MCF 10A (cell line): ENCODE results near the gene MYO3A. TPM values are rescaled to one million over a fixed set of nuclear protein-coding genes. Genes with fewer than 3 reads are reported as not detected.

Experiments
- BruUV-seq: library from RNA; stranded (reverse); fragments of 400-500 nt; replicated peaks from 2 replicates; lab custom pipeline; 2021; lab: Mats Ljungman, UMichigan
- CTCF ChIA-PET: fragments of 300-600 bp; sonication (Branson Sonifier 250); formaldehyde crosslinking; extraction: SDS; loops from one replicate; lab custom pipeline; 2021; ENCODE audit warnings: antibody characterized with exemption, inconsistent platforms; lab: Yijun Ruan, JAX
- POLR2A ChIA-PET: fragments of 300-600, 350-650 bp; sonication (Branson Sonifier 250); formaldehyde crosslinking; extraction: SDS; loops from one replicate; lab custom pipeline; 2020; ENCODE audit warnings: antibody characterized with exemption, inconsistent platforms; lab: Yijun Ruan, JAX
- DNase-seq: peaks from one replicate; pipeline ENCODE4 v3.0.0-alpha.2; 2018; ENCODE audit not compliant: unreplicated experiment
- H3K27ac Mint-ChIP-seq: one replicate; pipeline ENCODE4 v1.8.0; 2022; ENCODE audit warnings: mild to moderate bottlenecking, low read depth, mixed read lengths; ENCODE audit not compliant: unreplicated experiment
- H3K27me3 Mint-ChIP-seq: one replicate; pipeline ENCODE4 v1.8.0; 2022; ENCODE audit warnings: mixed read lengths; ENCODE audit not compliant: insufficient read depth, unreplicated experiment
- H3K36me3 Mint-ChIP-seq: one replicate; pipeline ENCODE4 v1.8.0; 2022; ENCODE audit warnings: mild to moderate bottlenecking, moderate library complexity, mixed read lengths; ENCODE audit not compliant: insufficient read depth, unreplicated experiment
- H3K4me1 Mint-ChIP-seq: one replicate; pipeline ENCODE4 v1.8.0; 2022; ENCODE audit warnings: mixed read lengths; ENCODE audit not compliant: insufficient read depth, unreplicated experiment
- H3K4me3 Mint-ChIP-seq: one replicate; pipeline ENCODE4 v1.8.0; 2022; ENCODE audit warnings: mild to moderate bottlenecking, moderate library complexity, mixed read lengths; ENCODE audit not compliant: unreplicated experiment
- H3K9me3 Mint-ChIP-seq: one replicate; pipeline ENCODE4 v1.8.0; 2022; ENCODE audit warnings: mixed read lengths; ENCODE audit not compliant: unreplicated experiment
- intact Hi-C: fragments of 100-400 bp; cut with micrococcal nuclease; formaldehyde crosslinking; loops from 2 replicates; pipeline ENCODE4 v1.14.1; 2022
- total RNA-seq: library from RNA; stranded (reverse); gene quantifications from 2 replicates; pipeline ENCODE4 v1.2.3, GENCODE V29; 2022
- TF ChIP-seq, protein P1 (sequence below): fragments of 200-600 bp; IDR thresholded peaks from one replicate; pipeline ENCODE4 v1.8.0; 2022; ENCODE audit warnings: antibody characterized with exemption, mild to moderate bottlenecking; ENCODE audit not compliant: unreplicated experiment

MYO3A gene
- total RNA-seq, 1 experiment from 2014 or later = not detected

DNA sequence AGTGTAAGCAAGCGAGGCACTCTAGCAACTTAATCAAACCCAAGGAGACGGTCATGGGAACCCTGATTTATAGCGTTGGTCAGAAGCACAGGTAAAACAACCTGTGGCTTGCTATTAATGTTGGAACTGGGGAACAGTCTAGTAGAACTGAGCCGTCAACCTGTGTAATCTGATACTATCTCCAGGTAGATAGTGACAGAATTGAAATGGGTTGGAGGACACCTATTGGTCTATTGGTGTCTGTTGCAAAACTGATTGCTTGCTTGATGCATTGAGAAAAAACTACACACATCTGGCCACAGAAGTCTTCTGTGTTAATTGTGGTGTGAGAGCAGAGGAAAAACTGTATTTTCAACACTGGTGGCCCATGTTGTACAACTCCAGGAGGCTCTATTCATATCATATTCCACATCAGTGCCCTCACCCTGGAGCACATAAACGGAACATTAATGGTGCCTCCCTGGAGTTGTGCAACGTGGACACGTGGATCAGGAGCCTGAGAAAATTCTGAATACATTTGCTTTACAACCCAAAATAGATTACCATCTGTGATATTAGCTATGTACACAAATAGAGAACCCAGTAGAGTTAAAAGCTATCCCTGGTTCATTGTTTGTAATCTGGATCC is 112.2 kb downstream of the MYO3A start:
- Mint-ChIP-seq H3K4me1 (no peaks in the 10 kb centered on the region), H3K27ac (no peak overlapping the region), H3K36me3 (no peaks in the 10 kb centered on the region), H3K27me3 (peaks cover 53% of the 10 kb centered on the region), H3K9me3 (peaks cover 11% of the 10 kb centered on the region), H3K4me3 (no peak overlapping the region)
- intact Hi-C loops = no loop called here
- CTCF ChIA-PET = no interaction called here
- no peak for DNase-seq
- POLR2A ChIA-PET = no interaction called here
- TF ChIP-seq, protein P1, sequence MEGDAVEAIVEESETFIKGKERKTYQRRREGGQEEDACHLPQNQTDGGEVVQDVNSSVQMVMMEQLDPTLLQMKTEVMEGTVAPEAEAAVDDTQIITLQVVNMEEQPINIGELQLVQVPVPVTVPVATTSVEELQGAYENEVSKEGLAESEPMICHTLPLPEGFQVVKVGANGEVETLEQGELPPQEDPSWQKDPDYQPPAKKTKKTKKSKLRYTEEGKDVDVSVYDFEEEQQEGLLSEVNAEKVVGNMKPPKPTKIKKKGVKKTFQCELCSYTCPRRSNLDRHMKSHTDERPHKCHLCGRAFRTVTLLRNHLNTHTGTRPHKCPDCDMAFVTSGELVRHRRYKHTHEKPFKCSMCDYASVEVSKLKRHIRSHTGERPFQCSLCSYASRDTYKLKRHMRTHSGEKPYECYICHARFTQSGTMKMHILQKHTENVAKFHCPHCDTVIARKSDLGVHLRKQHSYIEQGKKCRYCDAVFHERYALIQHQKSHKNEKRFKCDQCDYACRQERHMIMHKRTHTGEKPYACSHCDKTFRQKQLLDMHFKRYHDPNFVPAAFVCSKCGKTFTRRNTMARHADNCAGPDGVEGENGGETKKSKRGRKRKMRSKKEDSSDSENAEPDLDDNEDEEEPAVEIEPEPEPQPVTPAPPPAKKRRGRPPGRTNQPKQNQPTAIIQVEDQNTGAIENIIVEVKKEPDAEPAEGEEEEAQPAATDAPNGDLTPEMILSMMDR = no peak
- BruUV-seq = no TSS peak

DNA sequence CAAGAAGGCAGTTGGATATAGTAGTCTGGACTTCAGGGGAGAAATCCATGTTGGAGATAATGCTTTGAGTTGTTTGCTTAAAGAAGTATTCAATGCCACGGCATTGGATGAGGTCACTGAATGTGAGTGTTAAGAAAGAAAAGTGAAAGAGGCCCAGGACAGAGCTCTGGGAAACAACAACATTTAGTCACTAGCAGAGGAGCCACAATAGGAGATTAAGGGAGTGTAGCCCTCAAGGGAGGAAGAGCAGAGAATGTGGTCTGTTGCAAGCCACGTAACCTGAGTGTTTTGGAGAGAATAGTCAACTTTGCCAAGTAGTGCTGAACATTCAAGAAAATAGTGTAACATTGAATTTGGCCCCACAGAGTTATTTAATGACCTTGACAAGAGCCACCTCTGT is 114.7 kb downstream of the MYO3A start:
- no peak overlapping the region for H3K4me3 Mint-ChIP-seq
- ChIA-PET CTCF (interaction anchor here (1.1 kb wide), 1 partner anchor 13 kb away, joined by 6 read pairs; no protein-coding TSS in a partner anchor), POLR2A (no interaction called here)
- no peaks in the 10 kb centered on the region for H3K9me3 Mint-ChIP-seq
- intact Hi-C loops = no loop called here
- DNase-seq = no peak
- peaks cover 44% of the 10 kb centered on the region for H3K27me3 Mint-ChIP-seq
- no peak overlapping the region for H3K27ac Mint-ChIP-seq
- no peaks in the 10 kb centered on the region for H3K4me1 Mint-ChIP-seq
- TF ChIP-seq, protein P1 = no peak
- H3K36me3 Mint-ChIP-seq = peaks cover 5% of the 10 kb centered on the region
- BruUV-seq = no TSS peak

DNA sequence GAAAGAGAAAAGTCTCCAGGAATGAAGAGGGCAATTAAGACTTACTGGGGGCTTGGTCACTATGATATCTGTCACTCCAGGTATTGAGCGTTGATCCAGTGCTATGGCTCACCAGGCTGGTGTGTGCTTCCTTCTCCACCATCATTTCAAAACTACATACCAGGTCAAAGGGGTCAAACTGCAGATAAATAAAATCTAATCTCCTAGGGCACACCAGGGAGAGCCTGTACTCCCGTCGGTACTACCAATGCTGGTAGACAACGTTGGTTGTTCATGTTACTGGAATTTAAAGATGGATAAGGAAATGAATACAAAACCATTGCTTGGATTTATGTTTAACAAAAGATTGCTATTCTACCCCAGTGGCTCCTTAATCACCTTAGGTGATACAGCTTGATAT is 118.3 kb downstream of the MYO3A start:
- Mint-ChIP-seq H3K36me3 (peaks cover 6% of the 10 kb centered on the region), H3K27me3 (peaks cover 71% of the 10 kb centered on the region), H3K27ac (no peak overlapping the region), H3K4me1 (no peaks in the 10 kb centered on the region), H3K9me3 (peaks cover 6% of the 10 kb centered on the region), H3K4me3 (no peak overlapping the region)
- no peak for DNase-seq
- TF ChIP-seq, protein P1 = no peak
- intact Hi-C loops = no loop called here
- CTCF ChIA-PET = interaction anchor here (0.7 kb wide), 1 partner anchor 26 kb away, joined by 4 read pairs; no protein-coding TSS in a partner anchor
- POLR2A ChIA-PET = no interaction called here
- BruUV-seq = no TSS peak

DNA sequence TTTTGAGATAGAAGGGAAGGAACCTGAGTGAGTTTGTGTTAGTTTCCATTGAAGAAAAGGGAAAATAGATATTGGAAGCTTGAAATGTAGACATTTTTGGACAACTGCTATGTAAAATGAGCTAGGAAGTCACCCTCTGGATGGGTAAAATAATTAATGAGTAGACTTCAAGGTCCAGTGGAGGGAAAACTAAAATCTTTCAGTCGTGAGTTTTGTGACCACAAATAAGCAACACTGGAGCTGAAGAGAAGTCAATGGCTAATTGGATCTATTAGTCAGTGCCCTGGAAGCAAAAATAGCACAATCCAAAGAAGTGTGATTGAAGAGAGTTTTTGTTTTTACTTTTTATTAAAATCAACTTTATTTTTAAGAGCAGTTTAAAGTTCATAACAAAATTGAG is 123.4 kb downstream of the MYO3A start:
- ChIA-PET POLR2A (no interaction called here), CTCF (no interaction called here)
- peaks cover 44% of the 10 kb centered on the region for H3K27me3 Mint-ChIP-seq
- H3K4me1 Mint-ChIP-seq = no peaks in the 10 kb centered on the region
- no peak overlapping the region for H3K4me3 Mint-ChIP-seq
- BruUV-seq = no TSS peak
- H3K27ac Mint-ChIP-seq = no peak overlapping the region
- H3K9me3 Mint-ChIP-seq = peaks cover 7% of the 10 kb centered on the region
- no peak for DNase-seq
- intact Hi-C loops = no loop called here
- TF ChIP-seq, protein P1 = no peak
- peaks cover 6% of the 10 kb centered on the region for H3K36me3 Mint-ChIP-seq
